B cell (primary cell): ENCODE results near the gene SEMA6D. TPM values are rescaled to one million over a fixed set of nuclear protein-coding genes. Genes with fewer than 3 reads are reported as not detected.

ENCODE experiments used
- ATAC-seq: fragments of 200-7000 bp; cut with Tn5 transposase; one replicate; pipeline ENCODE4 v1.10.0; 2021; ENCODE audit warnings: low read depth, mild to moderate bottlenecking, moderate number of reproducible peaks, moderate library complexity
- CTCF ChIA-PET: fragments of 350-600 bp; sonication (Branson Sonifier 250); formaldehyde crosslinking; loops from one replicate; lab custom pipeline; 2021; ENCODE audit warnings: antibody characterized with exemption, inconsistent platforms; lab: Charles Lee
- POLR2A ChIA-PET: fragments of 350-600 bp; sonication (Branson Sonifier 250); formaldehyde crosslinking; loops from one replicate; lab custom pipeline; 2021; ENCODE audit warnings: antibody characterized with exemption; lab: Charles Lee
- DNase-seq: peaks from one replicate; pipeline ENCODE4 v3.0.0; 2013
- H2AFZ ChIP-seq: 2 replicates; pipeline ENCODE4 v1.6.1; 2012; ENCODE audit warnings: mild to moderate bottlenecking, low read depth, low read length; ENCODE audit not compliant: insufficient read depth, poor library complexity, severe bottlenecking
- H3K27ac ChIP-seq, 2 donors: 1 replicate in 1 of 2; 2 replicates in 1 of 2; pipeline ENCODE4 v1.5.1; 2012 to 2013; ENCODE audit warnings: low read length in 2 of 2, mild to moderate bottlenecking in 2 of 2, moderate library complexity in 1 of 2
- H3K27me3 ChIP-seq, 4 experiments: fragments of 200-600 bp in 1 of 4; sonication (generic) in 1 of 4; replicated peaks in 1 of 4; 1 replicate in 2 of 4; 2 replicates in 2 of 4; pipeline versions ENCODE4 v1.6.1 to v1.7.0; 2013 to 2016; ENCODE audit warnings: low read length in 3 of 4, mild to moderate bottlenecking in 2 of 4, mixed read lengths in 1 of 4, moderate library complexity in 1 of 4; ENCODE audit not compliant: insufficient read depth in 4 of 4, control insufficient read depth in 3 of 4; ENCODE audit errors: control extremely low read depth in 1 of 4
- H3K36me3 ChIP-seq, 2 experiments: replicated peaks in 1 of 2; 1 replicate in 1 of 2; 2 replicates in 1 of 2; pipeline versions ENCODE4 v1.6.1 to v1.7.1; 2013; ENCODE audit warnings: low read length in 1 of 2; ENCODE audit not compliant: insufficient read depth in 2 of 2, control insufficient read depth in 1 of 2; ENCODE audit errors: control extremely low read depth in 1 of 2, extremely low read depth in 1 of 2
- H3K4me1 ChIP-seq, 2 donors: fragments of 200-600 bp in 1 of 2; sonication (generic) in 1 of 2; 1 replicate in 1 of 2; 2 replicates in 1 of 2; pipeline versions ENCODE4 v1.5.1 to v1.6.1; 2013 to 2017; ENCODE audit warnings: low read length in 2 of 2; ENCODE audit not compliant: control insufficient read depth in 2 of 2, insufficient read depth in 2 of 2
- H3K4me2 ChIP-seq: replicated peaks from 2 replicates; pipeline ENCODE3; 2012; ENCODE audit warnings: mild to moderate bottlenecking, low read depth, low read length; ENCODE audit not compliant: poor library complexity, severe bottlenecking
- H3K4me3 ChIP-seq, 5 experiments: fragments of 200-600 bp in 1 of 5; sonication (generic) in 1 of 5; 1 replicate in 3 of 5; 2 replicates in 2 of 5; pipeline versions ENCODE4 v1.5.1 to v1.7.0; 2011 to 2016; ENCODE audit warnings: low read length in 4 of 5, mild to moderate bottlenecking in 4 of 5, low read depth in 2 of 5, control low read depth in 1 of 5, moderate library complexity in 1 of 5; ENCODE audit not compliant: insufficient read depth in 1 of 5; ENCODE audit errors: control extremely low read depth in 1 of 5, extremely low read depth in 1 of 5
- H3K79me2 ChIP-seq: fragments of 200-600 bp; sonication (generic); one replicate; pipeline ENCODE4 v1.6.0; 2016; ENCODE audit warnings: low read length; ENCODE audit not compliant: control insufficient read depth, insufficient read depth
- H3K9ac ChIP-seq: fragments of 200-600 bp; sonication (generic); 2 replicates; pipeline ENCODE4 v1.6.1; 2017; ENCODE audit warnings: mild to moderate bottlenecking, low read length, moderate library complexity
- H3K9me3 ChIP-seq, 3 donors: one replicate each; pipeline versions ENCODE4 v1.6.1 to v1.7.1; 2013; ENCODE audit warnings: low read length in 2 of 3; ENCODE audit not compliant: control insufficient read depth in 2 of 3, insufficient read depth in 1 of 3; ENCODE audit errors: control extremely low read depth in 1 of 3
- H4K20me1 ChIP-seq: 2 replicates; pipeline ENCODE4 v1.6.0; 2012; ENCODE audit warnings: mild to moderate bottlenecking, low read length; ENCODE audit not compliant: insufficient read depth, control insufficient read depth, poor library complexity, severe bottlenecking
- H3K27ac Mint-ChIP-seq: one replicate; pipeline ENCODE4 v1.8.0; 2021; ENCODE audit warnings: mixed read lengths
- H3K27me3 Mint-ChIP-seq: one replicate; pipeline ENCODE4 v1.8.0; 2021; ENCODE audit warnings: mixed read lengths
- H3K4me1 Mint-ChIP-seq: one replicate; pipeline ENCODE4 v1.8.0; 2021; ENCODE audit warnings: mixed read lengths
- H3K4me3 Mint-ChIP-seq: one replicate; pipeline ENCODE4 v1.8.0; 2021; ENCODE audit warnings: mixed read lengths
- H3K9me3 Mint-ChIP-seq: one replicate; pipeline ENCODE4 v1.8.0; 2022; ENCODE audit warnings: mixed read lengths; ENCODE audit not compliant: insufficient read depth
- EZH2 ChIP-seq: IDR thresholded peaks from 2 replicates; pipeline ENCODE4 v1.6.1; 2012; ENCODE audit warnings: borderline replicate concordance, low read depth, mild to moderate bottlenecking, moderate library complexity, low read length; ENCODE audit not compliant: insufficient read depth, poor library complexity, severe bottlenecking
- WGBS: methylation state at CpG from one replicate; pipeline ENCODE4 v1.1.5; 2013; ENCODE audit warnings: missing lambda C conversion rate; ENCODE audit not compliant: insufficient coverage; 5-methylcytosine and 5-hydroxymethylcytosine counted together
- intact Hi-C: fragments of 100-400 bp; cut with micrococcal nuclease; formaldehyde crosslinking; loops from one replicate; pipeline ENCODE4 v1.10.0; 2022
- polyA plus RNA-seq: library from polyadenylated mRNA; depleted of rRNA; stranded (reverse); fragments of >200 nt; gene quantifications from 2 replicates; pipeline ENCODE4 v1.2.3, GENCODE V29; 2012
- total RNA-seq, 2 donors: library from RNA; stranded (reverse); fragments of 120-200 nt in 1 of 2; gene quantifications; 1 replicate in 1 of 2; 2 replicates in 1 of 2; pipeline versions ENCODE4 v1.2.3 to v1.2.4, GENCODE V29; 2013 to 2022
- TF ChIP-seq, protein P1 (sequence below): fragments of 200-600 bp; IDR thresholded peaks from one replicate; pipeline ENCODE4 v1.8.0; 2022; ENCODE audit warnings: antibody characterized with exemption, mild to moderate bottlenecking

SEMA6D gene
- total and polyA plus RNA-seq, 2 donors (not counting 1 experiment from before 2014, with no cell fraction given): not detected

DNA sequence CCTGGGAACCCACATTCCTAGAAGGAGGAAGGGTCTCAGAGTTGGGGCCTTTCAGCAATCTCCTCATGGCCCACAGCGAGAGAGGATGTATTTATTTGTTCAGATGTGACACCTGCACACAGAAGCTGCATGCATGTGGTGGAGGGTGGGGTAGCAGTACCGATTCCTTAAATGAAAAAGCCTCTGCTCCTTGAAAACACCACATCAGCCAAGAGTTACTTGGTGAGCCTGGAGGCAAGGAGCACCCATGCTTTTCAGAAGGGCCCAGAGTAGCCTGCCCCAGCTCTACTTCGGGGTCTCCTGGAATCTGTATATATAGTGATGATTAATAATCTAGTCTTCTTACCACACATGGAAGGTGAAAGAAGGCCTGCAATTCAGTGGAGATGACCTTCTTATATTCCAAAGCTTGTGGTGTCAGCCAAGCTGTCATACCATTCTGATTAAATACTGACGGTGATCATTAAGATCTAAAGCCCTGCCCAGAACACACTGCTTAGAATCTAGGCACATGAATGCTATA lies 33.5 kb downstream of the SEMA6D start:
- no peaks in the 10 kb centered on the region for H3K27me3 ChIP-seq
- H3K36me3 ChIP-seq: no peaks in the 10 kb centered on the region
- Mint-ChIP-seq H3K27me3 (no peaks in the 10 kb centered on the region), H3K4me3 (no peak overlapping the region), H3K27ac (no peak overlapping the region), H3K9me3 (peaks cover 6% of the 10 kb centered on the region), H3K4me1 (no peaks in the 10 kb centered on the region)
- TF ChIP-seq, protein P1, sequence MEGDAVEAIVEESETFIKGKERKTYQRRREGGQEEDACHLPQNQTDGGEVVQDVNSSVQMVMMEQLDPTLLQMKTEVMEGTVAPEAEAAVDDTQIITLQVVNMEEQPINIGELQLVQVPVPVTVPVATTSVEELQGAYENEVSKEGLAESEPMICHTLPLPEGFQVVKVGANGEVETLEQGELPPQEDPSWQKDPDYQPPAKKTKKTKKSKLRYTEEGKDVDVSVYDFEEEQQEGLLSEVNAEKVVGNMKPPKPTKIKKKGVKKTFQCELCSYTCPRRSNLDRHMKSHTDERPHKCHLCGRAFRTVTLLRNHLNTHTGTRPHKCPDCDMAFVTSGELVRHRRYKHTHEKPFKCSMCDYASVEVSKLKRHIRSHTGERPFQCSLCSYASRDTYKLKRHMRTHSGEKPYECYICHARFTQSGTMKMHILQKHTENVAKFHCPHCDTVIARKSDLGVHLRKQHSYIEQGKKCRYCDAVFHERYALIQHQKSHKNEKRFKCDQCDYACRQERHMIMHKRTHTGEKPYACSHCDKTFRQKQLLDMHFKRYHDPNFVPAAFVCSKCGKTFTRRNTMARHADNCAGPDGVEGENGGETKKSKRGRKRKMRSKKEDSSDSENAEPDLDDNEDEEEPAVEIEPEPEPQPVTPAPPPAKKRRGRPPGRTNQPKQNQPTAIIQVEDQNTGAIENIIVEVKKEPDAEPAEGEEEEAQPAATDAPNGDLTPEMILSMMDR: no peak
- no peak for TF ChIP-seq EZH2
- H3K27ac ChIP-seq: no peak overlapping the region
- no peaks in the 10 kb centered on the region for H4K20me1 ChIP-seq
- WGBS: 100% methylated on average over 1 of the region's 4 CpGs
- no peak overlapping the region for H2AFZ ChIP-seq
- CTCF ChIA-PET: no interaction called here
- H3K9ac ChIP-seq: no peak overlapping the region
- no peak overlapping the region for H3K4me3 ChIP-seq
- ATAC-seq: no peak
- no peaks in the 10 kb centered on the region for H3K4me1 ChIP-seq
- H3K4me2 ChIP-seq: no peak overlapping the region
- POLR2A ChIA-PET: no interaction called here
- intact Hi-C loops: no loop called here
- H3K9me3 ChIP-seq: peaks cover 3 to 5% (median 4%) of the 10 kb centered on the region in 3 donors
- no peak for DNase-seq
- H3K79me2 ChIP-seq: no peaks in the 10 kb centered on the region

DNA sequence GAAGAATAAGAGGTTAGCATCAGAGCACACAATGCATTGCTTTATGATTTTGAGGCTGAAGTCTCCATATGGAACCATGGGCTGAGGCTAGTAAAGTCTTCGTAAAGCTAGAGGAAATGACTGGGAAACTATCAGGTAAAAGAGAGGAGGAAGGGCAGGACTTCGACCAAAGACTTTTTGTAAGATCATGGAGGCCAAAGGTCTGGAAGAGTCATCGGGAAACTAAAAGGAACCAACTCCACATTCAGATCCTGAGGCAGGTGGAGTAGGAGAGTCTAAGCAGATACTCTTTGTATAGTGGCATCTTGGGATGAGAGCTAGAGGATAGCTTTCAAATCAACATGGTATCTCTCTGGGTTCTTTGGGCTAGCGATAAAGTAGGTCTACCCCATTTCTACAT lies 36.3 kb downstream of the SEMA6D start:
- intact Hi-C loops: no loop called here
- Histone ChIP-seq H3K4me2 (no peak overlapping the region), H3K9ac (no peak overlapping the region), H3K27ac (no peak overlapping the region), H3K4me1 (no peaks in the 10 kb centered on the region), H3K36me3 (no peaks in the 10 kb centered on the region), H3K9me3 (peaks cover 3 to 8% (median 4%) of the 10 kb centered on the region in 3 donors), H3K27me3 (no peaks in the 10 kb centered on the region), H4K20me1 (no peaks in the 10 kb centered on the region), H3K79me2 (no peaks in the 10 kb centered on the region), H2AFZ (no peak overlapping the region), H3K4me3 (no peak overlapping the region)
- ChIA-PET CTCF (no interaction called here), POLR2A (no interaction called here)
- no peak overlapping the region for H3K4me3 Mint-ChIP-seq
- no peak for DNase-seq
- H3K27me3 Mint-ChIP-seq: no peaks in the 10 kb centered on the region
- no peak overlapping the region for H3K27ac Mint-ChIP-seq
- peaks cover 6% of the 10 kb centered on the region for H3K9me3 Mint-ChIP-seq
- H3K4me1 Mint-ChIP-seq: no peaks in the 10 kb centered on the region
- ATAC-seq: no peak
- TF ChIP-seq, protein P1: no peak
- TF ChIP-seq EZH2: no peak
- WGBS: 100% methylated on average over 2 of the region's 4 CpGs
